GM19025 (cell line): Measurements from ENCODE around the gene MSGN1.

Experiments used
- ATAC-seq: cut with Tn5 transposase; IDR thresholded peaks from one replicate; pipeline ENCODE4 v1.9.1; 2021; ENCODE audit warnings: mild to moderate bottlenecking, low read depth, moderate library complexity; ENCODE audit not compliant: unreplicated experiment

The MSGN1 gene

GRCh38 chr2:17845806-17846205, 29.5 kb downstream of the MSGN1 start:
- ATAC-seq: no peak

- ATAC-seq: no peak
These were observed 30.4 kb downstream of the MSGN1 start for GRCh38 chr2:17846676-17847075.

- ATAC-seq: no peak
These were observed 31.0 kb downstream of the MSGN1 start for GRCh38 chr2:17847236-17847635.

- ATAC-seq: no peak
These were observed 33.0 kb downstream of the MSGN1 start for GRCh38 chr2:17849275-17849674.

- no peak for ATAC-seq
These were observed 33.9 kb downstream of the MSGN1 start for GRCh38 chr2:17850151-17850550.

- ATAC-seq: no peak
These were observed 35.7 kb downstream of the MSGN1 start for GRCh38 chr2:17851731-17852585.

- no peak for ATAC-seq
These were observed 37.5 kb downstream of the MSGN1 start for GRCh38 chr2:17853799-17854198.

- ATAC-seq: no peak
These were observed 40.8 kb downstream of the MSGN1 start for GRCh38 chr2:17857021-17857420.

GRCh38 chr2:17858064-17858463, 41.8 kb downstream of the MSGN1 start:
- ATAC-seq: no peak

GRCh38 chr2:17863539-17863938, 47.3 kb downstream of the MSGN1 start:
- no peak for ATAC-seq

- ATAC-seq: no peak
These were observed 48.4 kb downstream of the MSGN1 start for GRCh38 chr2:17864676-17865075.

- no peak for ATAC-seq
These were observed 50.9 kb downstream of the MSGN1 start for GRCh38 chr2:17867133-17867532.
